Stimulated activated CD8-positive, alpha-beta memory T cell treated with anti-CD3 and anti-CD28 coated beads, Interleukin-2, amount 100 ng/mL, for 1 hour (primary cell): Measurements from ENCODE around the gene CDH4.

Experiments
- DNase-seq, 2 donors: peaks; one replicate each; pipeline ENCODE4 v3.0.0-alpha.2; 2020; ENCODE audit warnings: low read depth in 2 of 2

CDH4 gene

GRCh38 chr20:61518424-61518951 is 266.4 kb downstream of the CDH4 start:
- DNase-seq, result no peak

GRCh38 chr20:61519488-61519887 is 267.4 kb downstream of the CDH4 start:
- DNase-seq, result no peak

- no peak for DNase-seq
These were observed 268.2 kb downstream of the CDH4 start for GRCh38 chr20:61520076-61520892.

GRCh38 chr20:61520893-61521460 is 268.9 kb downstream of the CDH4 start:
- no peak for DNase-seq

- DNase-seq, result no peak
These were observed 269.8 kb downstream of the CDH4 start for GRCh38 chr20:61521687-61522420.

- no peak for DNase-seq
These were observed 270.5 kb downstream of the CDH4 start for GRCh38 chr20:61522498-61523090.

GRCh38 chr20:61523145-61523544 is 271.1 kb downstream of the CDH4 start:
- no peak for DNase-seq

- DNase-seq, result no peak
These were observed 273.0 kb downstream of the CDH4 start for GRCh38 chr20:61524951-61525666.

GRCh38 chr20:61525781-61526431 is 273.8 kb downstream of the CDH4 start:
- no peak for DNase-seq

GRCh38 chr20:61526907-61527306 is 274.8 kb downstream of the CDH4 start:
- DNase-seq, result no peak

GRCh38 chr20:61527626-61528025 is 275.6 kb downstream of the CDH4 start:
- no peak for DNase-seq

- DNase-seq, result no peak
These were observed 276.5 kb downstream of the CDH4 start for GRCh38 chr20:61528591-61528990.

GRCh38 chr20:61529354-61529753 is 277.3 kb downstream of the CDH4 start:
- DNase-seq, result no peak

GRCh38 chr20:61531553-61532345 is 279.7 kb downstream of the CDH4 start:
- no peak for DNase-seq

- DNase-seq, result no peak
These were observed 280.7 kb downstream of the CDH4 start for GRCh38 chr20:61532736-61533135.

GRCh38 chr20:61533231-61533631 is 281.2 kb downstream of the CDH4 start:
- no peak for DNase-seq

- DNase-seq, result no peak
These were observed 282.3 kb downstream of the CDH4 start for GRCh38 chr20:61534346-61534745.

- DNase-seq, result no peak
These were observed 283.0 kb downstream of the CDH4 start for GRCh38 chr20:61535091-61535490.

GRCh38 chr20:61535536-61535935 is 283.5 kb downstream of the CDH4 start:
- DNase-seq, result no peak

- no peak for DNase-seq
These were observed 283.9 kb downstream of the CDH4 start for GRCh38 chr20:61535956-61536355.
